ENCODE results near the gene ANKRD31. TPM values are rescaled to one million over a fixed set of nuclear protein-coding genes. Genes with fewer than 3 reads are reported as not detected.

Gene ANKRD31
- total RNA-seq, 1 experiment from 2014 or later = 0.30 TPM

GRCh38 chr5:75037106-75037505 is 199.6 kb downstream of the ANKRD31 start (continued):
- peak; percentile 57; the same call in 1 of the 2 replicates for TF ChIP-seq MAX (IDR thresholded peaks at IDR 0.05)
- peak; percentile 95 for TF ChIP-seq FOSL1 (IDR thresholded peaks at IDR 0.05; ENCODE audit: low read depth)

GRCh38 chr5:75034137-75034739 is 202.4 kb downstream of the ANKRD31 start:
- Histone ChIP-seq H3K36me3 (ENCODE audit: control insufficient read depth in 1 of 2, insufficient read depth in 2 of 2, low read length in 2 of 2) (no peaks in the 10 kb centered on the region), H3K27me3 (ENCODE audit: insufficient read depth, low read length) (no peaks in the 10 kb centered on the region), H4K20me1 (ENCODE audit: insufficient read depth) (no peaks in the 10 kb centered on the region), H3K79me2 (ENCODE audit: insufficient read depth, low read length) (no peaks in the 10 kb centered on the region), H3K9me2 (ENCODE audit: insufficient read depth) (no peaks in the 10 kb centered on the region), H3K4me2 (ENCODE audit: low read length) (no peak overlapping the region), H3K9me3 (ENCODE audit: control insufficient read depth in 1 of 2, insufficient read depth in 1 of 2, low read depth in 1 of 2, low read length in 2 of 2) (no peaks in the 10 kb centered on the region), H3K27ac (ENCODE audit: low read depth, low read length) (no peak overlapping the region), H3K4me1 (ENCODE audit: control insufficient read depth in 1 of 2, insufficient read depth in 2 of 2, low read length in 2 of 2) (peaks cover 15 to 20% of the 10 kb centered on the region in 2 experiments; a peak in 3 of 4 replicates), H2AFZ (ENCODE audit: low read depth, low read length, poor library complexity, severe bottlenecking) (no peak overlapping the region), H3K4me3 (replicated peaks in 1 of 2; ENCODE audit: low read depth in 1 of 2, low read length in 2 of 2) (no peak overlapping the region), H3K9ac (ENCODE audit: low read length) (no peak overlapping the region)
- RAD21 ChIA-PET (ENCODE audit: low non-redundant PET in 1 of 2, low total read pairs in 2 of 2, uncharacterized antibody in 2 of 2, unreplicated experiment in 2 of 2) = no interaction called here
- DNase-seq (ENCODE audit: low read depth, low spot score) = no peak
- CTCF ChIA-PET = no interaction called here
- ATAC-seq = no peak
- intact Hi-C loops (cut with micrococcal nuclease) = no loop called here
- BruUV-seq (replicated peaks) = no TSS peak
- TF ChIP-seq EGR1 (IDR thresholded peaks at IDR 0.05; ENCODE audit: low read depth) (no peak), CTCF (IDR thresholded peaks at IDR 0.05 in 2 of 3, conservative IDR thresholded peaks at IDR 0.05 in 1 of 3; ENCODE audit: borderline replicate concordance in 1 of 3, insufficient read depth in 1 of 3, low read depth in 2 of 3, low read length in 2 of 3) (no peak), CBX3 (IDR thresholded peaks at IDR 0.05; ENCODE audit: low read depth) (no peak), EZH2 (IDR thresholded peaks at IDR 0.05) (no peak), SRF (IDR thresholded peaks at IDR 0.05; ENCODE audit: low read depth) (no peak), SIN3A (IDR thresholded peaks at IDR 0.05; ENCODE audit: low read depth) (no peak), REST (IDR thresholded peaks at IDR 0.05; ENCODE audit: low read depth) (no peak), POLR2AphosphoS5 (IDR thresholded peaks at IDR 0.05; ENCODE audit: low read depth, low read length) (no peak)
- POLR2A ChIA-PET = no interaction called here

Measured in HCT116 (cell line).